Neural progenitor cell (in vitro differentiated cells): ENCODE data around the gene MYO16.

ENCODE experiments used
- CTCF ChIP-seq: fragments of 200-600 bp; sonication (generic); IDR thresholded peaks from 2 replicates; pipeline ENCODE4 v1.5.1; 2017; ENCODE audit warnings: antibody characterized with exemption, mild to moderate bottlenecking
- EZH2 ChIP-seq: fragments of 200-600 bp; sonication (generic); IDR thresholded peaks from 2 replicates; pipeline ENCODE4 v1.6.1; 2017; ENCODE audit warnings: antibody characterized with exemption, mild to moderate bottlenecking, moderate library complexity

DNA sequence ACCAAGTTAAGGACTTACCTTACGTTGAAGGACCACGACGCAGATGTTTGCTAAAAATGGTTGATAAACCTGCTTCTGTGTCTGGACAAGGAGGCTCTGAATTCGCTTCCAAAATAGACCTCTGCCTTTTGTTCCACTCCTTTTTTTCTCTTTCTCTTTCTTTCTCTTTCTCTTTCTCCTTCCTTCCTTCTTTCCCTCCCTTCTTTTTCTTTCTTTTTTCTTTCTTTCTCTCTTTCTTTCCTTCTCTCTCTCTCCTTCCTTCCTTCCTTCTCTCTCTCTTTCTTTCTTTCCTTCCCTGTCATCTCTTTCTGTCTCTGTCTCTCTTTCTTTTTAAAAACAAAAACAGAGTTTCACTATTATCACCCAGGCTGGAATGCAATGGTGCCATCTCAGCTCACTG lies 290.7 kb downstream of the MYO16 start:
- TF ChIP-seq CTCF (no peak), EZH2 (no peak)
